Measurements from ENCODE around the gene KLHL29. TPM values are rescaled to one million over a fixed set of nuclear protein-coding genes. Genes with fewer than 3 reads are reported as not detected.

KLHL29 gene
- total and polyA plus RNA-seq, 2 of the 13 experiments (the other 11 are each of a cell fraction or from before 2014, with no cell fraction given): 0.01 TPM; not detected in 1

GRCh38 chr2:23380562-23381065 lies 4.4 kb upstream of the KLHL29 start:
- 7% methylated on average over 4 of the region's 4 CpGs for WGBS (ENCODE audit: low lambda C conversion rate)
- Histone ChIP-seq H3K36me3 (replicated peaks in 1 of 2; ENCODE audit: control insufficient read depth in 1 of 2, insufficient read depth in 2 of 2, low read length in 2 of 2) (no peaks in the 10 kb centered on the region), H3K79me2 (ENCODE audit: insufficient read depth, low read length) (no peaks in the 10 kb centered on the region), H3K27ac (ENCODE audit: extremely low read length, insufficient read depth, low read length) (no peak overlapping the region), H3K4me3 (replicated peaks in 1 of 3; ENCODE audit: insufficient read depth in 1 of 3, low read depth in 2 of 3, low read length in 3 of 3) (no peak overlapping the region; a peak in 1 of 6 replicates), H3K4me2 (ENCODE audit: low read depth, low read length) (peak overlapping the region; percentile 30), H2AFZ (ENCODE audit: low read length) (no peak overlapping the region), H3K9me3 (ENCODE audit: low read length) (no peaks in the 10 kb centered on the region), H3K4me1 (ENCODE audit: insufficient read depth, low read length) (no peaks in the 10 kb centered on the region), H4K20me1 (ENCODE audit: insufficient read depth, low read length) (peaks cover 3% of the 10 kb centered on the region; the same call in 1 of the 2 replicates), H3K9ac (ENCODE audit: insufficient read depth, low read depth, low read length) (no peak overlapping the region), H3K27me3 (ENCODE audit: control insufficient read depth in 1 of 2, insufficient read depth in 2 of 2, low read length in 2 of 2) (peaks cover 7 to 47% of the 10 kb centered on the region in 2 experiments; a peak in 4 of 5 replicates)
- ATAC-seq: no peak
- FAIRE-seq: no peak
- ChIA-PET POLR2A (no interaction called here), CTCF (ENCODE audit: low intra/inter-chr PET ratio, low total read pairs) (no interaction called here)
- intact Hi-C loops (cut with micrococcal nuclease; ENCODE audit: unreplicated experiment): no loop called here
- BruUV-seq (replicated peaks): no TSS peak
- no peak for DNase-seq (ENCODE audit: low spot score)
- in situ Hi-C loops (cut with HindIII; ENCODE audit: extremely low pct_ligation_motif_present, low pct_unique_long_range_greater_than_20kb): no loop called here
- TF ChIP-seq ZNF781 (CRISPR knock-in tag; IDR thresholded peaks at IDR 0.05; ENCODE audit: borderline replicate concordance, not compliant biosample characterization): no peak
- TF ChIP-seq ZNF446 (CRISPR knock-in tag; IDR thresholded peaks at IDR 0.05): no peak
- no peak for TF ChIP-seq ZNF790 (CRISPR knock-in tag; IDR thresholded peaks at IDR 0.05; ENCODE audit: borderline replicate concordance)
- TF ChIP-seq ZNF543 (CRISPR knock-in tag; IDR thresholded peaks at IDR 0.05): no peak
- TF ChIP-seq HMG20A (CRISPR knock-in tag; IDR thresholded peaks at IDR 0.05; ENCODE audit: borderline replicate concordance): no peak
- TF ChIP-seq KAT2B (IDR thresholded peaks at IDR 0.05; ENCODE audit: borderline replicate concordance, low read depth, low read length): no peak
- TF ChIP-seq ZNF121 (CRISPR knock-in tag; IDR thresholded peaks at IDR 0.05): no peak
- no peak for TF ChIP-seq CEBPZ (IDR thresholded peaks at IDR 0.05; ENCODE audit: low read length)
- TF ChIP-seq SRY (CRISPR knock-in tag; IDR thresholded peaks at IDR 0.05): no peak
- no peak for TF ChIP-seq ERF (CRISPR knock-in tag; IDR thresholded peaks at IDR 0.05)
- TF ChIP-seq TSC22D2 (CRISPR knock-in tag; IDR thresholded peaks at IDR 0.05; ENCODE audit: borderline replicate concordance): no peak
- TF ChIP-seq SNAPC4 (CRISPR knock-in tag; IDR thresholded peaks at IDR 0.05): no peak
- TF ChIP-seq RAD21 (CRISPR knock-in tag; IDR thresholded peaks at IDR 0.05): no peak
- no peak for TF ChIP-seq CBX5 (CRISPR knock-in tag; IDR thresholded peaks at IDR 0.05; ENCODE audit: borderline replicate concordance)
- no peak for TF ChIP-seq CTCF (CRISPR knock-in tag; IDR thresholded peaks at IDR 0.05)
- no peak for TF ChIP-seq ZNF430 (CRISPR knock-in tag; IDR thresholded peaks at IDR 0.05)

Measured in HepG2 (cell line).